Esophagus muscularis mucosa (tissue), 4 donors: ENCODE data around the gene NOG. TPM values are rescaled to one million over a fixed set of nuclear protein-coding genes. Genes with fewer than 3 reads are reported as not detected.

ENCODE experiments used
- DNase-seq: peaks from one replicate; pipeline ENCODE4 v3.0.0-alpha.2; 2017; ENCODE audit errors: extremely low spot score
- H3K27ac ChIP-seq, 4 donors: fragments of 200-600 bp; sonication (generic); replicated peaks in 1 of 4; 1 replicate in 3 of 4; 2 replicates in 1 of 4; pipeline ENCODE4 v1.5.1; 2016 to 2019; ENCODE audit warnings: mild to moderate bottlenecking in 1 of 4
- H3K27me3 ChIP-seq, 4 donors: fragments of 200-600 bp; sonication (generic); one replicate each; pipeline versions ENCODE4 v1.5.1 to v1.6.0; 2016 to 2019
- H3K36me3 ChIP-seq, 4 donors: fragments of 200-600 bp; sonication (generic); one replicate each; pipeline ENCODE4 v1.5.1; 2016 to 2019
- H3K4me1 ChIP-seq, 4 donors: fragments of 200-600 bp; sonication (generic); one replicate each; pipeline ENCODE4 v1.5.1; 2016 to 2019
- H3K4me3 ChIP-seq, 4 donors: fragments of 200-600 bp; sonication (generic); 1 replicate in 2 of 4; 2 replicates in 2 of 4; pipeline ENCODE4 v1.5.1; 2016 to 2019; ENCODE audit warnings: mild to moderate bottlenecking in 4 of 4, moderate library complexity in 1 of 4
- H3K9me3 ChIP-seq, 4 donors: fragments of 200-600 bp; sonication (generic); 1 replicate in 3 of 4; 2 replicates in 1 of 4; pipeline ENCODE4 v1.5.1; 2016 to 2019
- CTCF ChIP-seq, 3 experiments: fragments of 200-600 bp in 2 of 3; fragments of 450-650 bp in 1 of 3; sonication (generic) in 2 of 3; IDR thresholded peaks; one replicate each; pipeline ENCODE4 v1.5.1; 2017 to 2019; ENCODE audit warnings: antibody characterized with exemption in 3 of 3, mild to moderate bottlenecking in 2 of 3, moderate library complexity in 1 of 3
- EP300 ChIP-seq: sonication (generic); formaldehyde crosslinking; IDR thresholded peaks from one replicate; pipeline ENCODE4 v1.6.1; 2017; ENCODE audit warnings: antibody characterized with exemption
- POLR2A ChIP-seq: fragments of 450-650 bp; IDR thresholded peaks from one replicate; pipeline ENCODE4 v1.6.1; 2017; ENCODE audit warnings: antibody characterized with exemption, moderate library complexity, mild to moderate bottlenecking, low read depth
- POLR2AphosphoS5 ChIP-seq, 2 donors: sonication (generic); formaldehyde crosslinking; IDR thresholded peaks; one replicate each; pipeline ENCODE4 v1.6.1; 2017; ENCODE audit warnings: antibody characterized with exemption in 2 of 2
- WGBS: methylation state at CpG from one replicate; pipeline ENCODE4 v1.1.5; 2018; 5-methylcytosine and 5-hydroxymethylcytosine counted together
- intact Hi-C: fragments of 100-400 bp; cut with DNase I; formaldehyde crosslinking; loops from one replicate; pipeline ENCODE4 v1.15.1; 2023
- total RNA-seq, 4 donors: library from RNA; depleted of rRNA; stranded (reverse); fragments of >200 nt; gene quantifications; one replicate each; pipeline versions ENCODE4 v1.1.0 to v1.2.1, GENCODE V29; 2016

The NOG gene
- total RNA-seq, 4 donors from 2014 or later = 0.42 to 9.1 (median 6.7) TPM

GRCh38 chr17:56636265-56636664, 42.8 kb downstream of the NOG start:
- WGBS = 39% methylated on average over 3 of the region's 3 CpGs
- Histone ChIP-seq H3K4me3 (no peak overlapping the region), H3K4me1 (peaks cover 0 to 12% (median 0%) of the 10 kb centered on the region in 4 donors), H3K36me3 (no peaks in the 10 kb centered on the region), H3K27me3 (peaks cover 0 to 35% (median 2%) of the 10 kb centered on the region in 4 donors), H3K27ac (no peak overlapping the region), H3K9me3 (no peaks in the 10 kb centered on the region)
- TF ChIP-seq POLR2A (no peak), EP300 (no peak), CTCF (IDR thresholded peaks at IDR 0.05) (no peak), POLR2AphosphoS5 (IDR thresholded peaks at IDR 0.05) (no peak)
- DNase-seq = no peak
- intact Hi-C loops = no loop called here

DNA sequence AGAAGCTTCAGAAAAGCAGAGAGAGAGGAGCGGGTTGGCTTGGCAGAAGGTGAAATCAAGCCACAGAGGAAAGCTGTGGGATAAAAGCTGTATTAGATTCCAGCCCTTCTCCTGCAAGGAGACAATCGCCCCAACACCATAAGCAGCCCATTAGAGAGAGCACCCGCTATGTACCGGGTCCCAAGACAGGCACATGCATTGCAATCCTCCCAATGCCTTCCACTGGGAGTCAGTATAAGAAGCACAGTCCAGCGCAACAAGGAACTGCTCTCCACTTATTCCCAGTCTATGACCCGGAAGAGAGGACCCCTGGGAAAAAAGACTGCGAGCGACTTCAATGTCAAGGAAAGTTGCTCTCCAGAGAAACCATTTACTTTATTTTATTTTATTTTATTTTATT, 43.8 kb downstream of the NOG start:
- DNase-seq = no peak
- Histone ChIP-seq H3K36me3 (no peaks in the 10 kb centered on the region), H3K4me3 (no peak overlapping the region), H3K27me3 (peaks cover 0 to 31% (median 2%) of the 10 kb centered on the region in 4 donors), H3K27ac (no peak overlapping the region), H3K4me1 (peaks cover 0 to 12% (median 0%) of the 10 kb centered on the region in 4 donors), H3K9me3 (no peaks in the 10 kb centered on the region)
- TF ChIP-seq POLR2AphosphoS5 (IDR thresholded peaks at IDR 0.05) = no peak
- TF ChIP-seq EP300 = no peak
- TF ChIP-seq POLR2A = no peak
- TF ChIP-seq CTCF (IDR thresholded peaks at IDR 0.05) = no peak
- intact Hi-C loops = no loop called here
- WGBS = 83% methylated on average over 8 of the region's 8 CpGs

GRCh38 chr17:56638591-56639051, 45.1 kb downstream of the NOG start:
- intact Hi-C loops = no loop called here
- DNase-seq = no peak
- Histone ChIP-seq H3K27me3 (peaks cover 0 to 27% (median 2%) of the 10 kb centered on the region in 4 donors), H3K27ac (no peak overlapping the region), H3K36me3 (no peaks in the 10 kb centered on the region), H3K4me3 (no peak overlapping the region), H3K4me1 (peaks cover 0 to 12% (median 0%) of the 10 kb centered on the region in 4 donors), H3K9me3 (no peaks in the 10 kb centered on the region)
- 72% methylated on average over 11 of the region's 11 CpGs for WGBS
- TF ChIP-seq EP300 (no peak), POLR2AphosphoS5 (IDR thresholded peaks at IDR 0.05) (no peak), CTCF (IDR thresholded peaks at IDR 0.05) (no peak), POLR2A (no peak)

GRCh38 chr17:56639517-56639916, 46.0 kb downstream of the NOG start:
- DNase-seq = no peak
- Histone ChIP-seq H3K27ac (no peak overlapping the region), H3K4me1 (peaks cover 0 to 12% (median 0%) of the 10 kb centered on the region in 4 donors), H3K27me3 (peaks cover 0 to 27% (median 2%) of the 10 kb centered on the region in 4 donors), H3K4me3 (no peak overlapping the region), H3K9me3 (no peaks in the 10 kb centered on the region), H3K36me3 (no peaks in the 10 kb centered on the region)
- no peak for TF ChIP-seq CTCF (IDR thresholded peaks at IDR 0.05)
- no peak for TF ChIP-seq EP300
- TF ChIP-seq POLR2A = no peak
- TF ChIP-seq POLR2AphosphoS5 (IDR thresholded peaks at IDR 0.05) = no peak
- intact Hi-C loops = no loop called here
- 72% methylated on average over 6 of the region's 6 CpGs for WGBS

DNA sequence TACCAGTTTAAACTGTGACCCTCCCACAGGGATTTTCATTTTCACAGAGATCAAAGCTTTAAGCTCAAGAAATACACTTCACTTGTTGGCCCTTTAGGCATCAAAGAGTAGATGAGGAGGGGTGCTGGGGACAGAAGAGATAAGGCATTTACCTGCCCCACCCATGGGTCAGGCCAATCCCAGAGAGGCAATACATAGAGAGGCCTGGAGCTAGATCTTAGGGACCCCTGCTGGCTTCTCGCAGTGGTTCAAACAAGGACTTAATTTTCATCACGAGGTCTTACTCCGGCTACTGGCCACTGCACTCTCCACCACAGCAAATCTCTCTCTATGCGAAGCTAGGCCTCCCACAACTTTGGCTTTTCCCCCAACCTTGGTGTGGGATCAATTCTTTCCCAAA, 46.6 kb downstream of the NOG start:
- no peaks in the 10 kb centered on the region for H3K36me3 ChIP-seq
- peaks cover 0 to 27% (median 2%) of the 10 kb centered on the region in 4 donors for H3K27me3 ChIP-seq
- intact Hi-C loops = no loop called here
- peaks cover 0 to 12% (median 0%) of the 10 kb centered on the region in 4 donors for H3K4me1 ChIP-seq
- whole genome bisulfite sequencing = 75% methylated on average over 4 of the region's 4 CpGs
- TF ChIP-seq EP300 = no peak
- no peak for TF ChIP-seq POLR2A
- TF ChIP-seq POLR2AphosphoS5 (IDR thresholded peaks at IDR 0.05) = no peak
- no peak for TF ChIP-seq CTCF (IDR thresholded peaks at IDR 0.05)
- no peak overlapping the region for H3K4me3 ChIP-seq
- no peak overlapping the region for H3K27ac ChIP-seq
- no peak for DNase-seq
- H3K9me3 ChIP-seq = no peaks in the 10 kb centered on the region
